Measurements from ENCODE around the gene PTPN3.

PTPN3 gene

GRCh38 chr9:109483744-109484429 lies 14.2 kb downstream of the PTPN3 start:
- no peak overlapping the region for H3K4me3 ChIP-seq (replicated peaks; ENCODE audit: low read depth, low read length)
- no peak for DNase-seq (ENCODE audit: low read depth)
- TF ChIP-seq CTCF (IDR thresholded peaks at IDR 0.05; ENCODE audit: low read length, missing control alignments), result no peak

- DNase-seq (ENCODE audit: low read depth), result no peak
- no peak for TF ChIP-seq CTCF (IDR thresholded peaks at IDR 0.05; ENCODE audit: low read length, missing control alignments)
Observed at GRCh38 chr9:109482391-109482916, 15.7 kb downstream of the PTPN3 start.

GRCh38 chr9:109481856-109482255 lies 16.3 kb downstream of the PTPN3 start:
- no peak overlapping the region for H3K4me3 ChIP-seq (replicated peaks; ENCODE audit: low read depth, low read length)
- no peak for DNase-seq (ENCODE audit: low read depth)
- TF ChIP-seq CTCF (IDR thresholded peaks at IDR 0.05; ENCODE audit: low read length, missing control alignments), result no peak

More at GRCh38 chr9:109482391-109482916, 15.7 kb downstream of the PTPN3 start:
- no peak overlapping the region for H3K4me3 ChIP-seq (replicated peaks; ENCODE audit: low read depth, low read length)

GRCh38 chr9:109479822-109480221 lies 18.3 kb downstream of the PTPN3 start:
- TF ChIP-seq CTCF (IDR thresholded peaks at IDR 0.05; ENCODE audit: low read length, missing control alignments), result no peak
- H3K4me3 ChIP-seq (replicated peaks; ENCODE audit: low read depth, low read length), result no peak overlapping the region
- no peak for DNase-seq (ENCODE audit: low read depth)

- DNase-seq (ENCODE audit: low read depth), result no peak
- H3K4me3 ChIP-seq (replicated peaks; ENCODE audit: low read depth, low read length), result no peak overlapping the region
- no peak for TF ChIP-seq CTCF (IDR thresholded peaks at IDR 0.05; ENCODE audit: low read length, missing control alignments)
Observed at GRCh38 chr9:109478665-109479380, 19.3 kb downstream of the PTPN3 start.

- TF ChIP-seq CTCF (IDR thresholded peaks at IDR 0.05; ENCODE audit: low read length, missing control alignments), result no peak
- H3K4me3 ChIP-seq (replicated peaks; ENCODE audit: low read depth, low read length), result no peak overlapping the region
- DNase-seq (ENCODE audit: low read depth), result no peak
Observed at GRCh38 chr9:109478051-109478563, 20.0 kb downstream of the PTPN3 start.
